Neuronal stem cell (in vitro differentiated cells): Measurements from ENCODE around the gene IL11RA.

Source experiments
- DNase-seq: peaks from one replicate; pipeline ENCODE4 v3.0.0-alpha.2; 2013; ENCODE audit warnings: low spot score
- H2AFZ ChIP-seq: one replicate; pipeline ENCODE4 v1.6.1; 2013; ENCODE audit warnings: mild to moderate bottlenecking, low read length, inconsistent platforms
- H2AK5ac ChIP-seq: 2 replicates; pipeline ENCODE4 v1.6.1; 2013; ENCODE audit warnings: low read depth, mild to moderate bottlenecking, inconsistent platforms, low read length, moderate library complexity, mixed read lengths
- H2BK120ac ChIP-seq: 2 replicates; pipeline ENCODE4 v1.6.1; 2013; ENCODE audit warnings: low read depth, mild to moderate bottlenecking, inconsistent platforms, low read length, moderate library complexity, mixed read lengths
- H2BK12ac ChIP-seq: one replicate; pipeline ENCODE4 v1.6.1; 2013; ENCODE audit warnings: low read length, inconsistent platforms
- H2BK15ac ChIP-seq: 2 replicates; pipeline ENCODE4 v1.6.1; 2013; ENCODE audit warnings: mild to moderate bottlenecking, low read length, inconsistent platforms, mixed read lengths
- H2BK5ac ChIP-seq: one replicate; pipeline ENCODE4 v1.6.1; 2013; ENCODE audit warnings: inconsistent platforms, mild to moderate bottlenecking, low read length, moderate library complexity
- H3K14ac ChIP-seq: one replicate; pipeline ENCODE4 v1.6.1; 2013; ENCODE audit warnings: low read length, inconsistent platforms
- H3K18ac ChIP-seq: 2 replicates; pipeline ENCODE4 v1.6.1; 2013; ENCODE audit warnings: low read length, inconsistent platforms
- H3K23ac ChIP-seq: 2 replicates; pipeline ENCODE4 v1.6.1; 2013; ENCODE audit warnings: low read depth, mild to moderate bottlenecking, mixed read lengths, low read length, inconsistent platforms; ENCODE audit not compliant: poor library complexity
- H3K27ac ChIP-seq: replicated peaks from 3 replicates; pipeline ENCODE4 v1.5.1; 2013; ENCODE audit warnings: low read length, inconsistent platforms
- H3K27me3 ChIP-seq, 3 experiments: 2 replicates each; pipeline ENCODE4 v1.6.1; 2013; ENCODE audit warnings: low read length in 3 of 3, mild to moderate bottlenecking in 2 of 3, inconsistent platforms in 1 of 3, low read depth in 1 of 3, mixed read lengths in 1 of 3, moderate library complexity in 1 of 3; ENCODE audit not compliant: control insufficient read depth in 3 of 3, insufficient read depth in 3 of 3
- H3K36me3 ChIP-seq, 2 donors: replicated peaks in 1 of 2; 2 replicates each; pipeline ENCODE4 v1.6.1; 2013; ENCODE audit warnings: low read length in 2 of 2; ENCODE audit not compliant: control insufficient read depth in 2 of 2, insufficient read depth in 2 of 2
- H3K4ac ChIP-seq: 2 replicates; pipeline ENCODE4 v1.6.1; 2013; ENCODE audit warnings: inconsistent platforms, mild to moderate bottlenecking, low read length, moderate library complexity
- H3K4me1 ChIP-seq, 2 donors: 1 replicate in 1 of 2; 2 replicates in 1 of 2; pipeline ENCODE4 v1.6.1; 2013; ENCODE audit warnings: low read length in 2 of 2, low read depth in 1 of 2; ENCODE audit not compliant: control insufficient read depth in 2 of 2, insufficient read depth in 1 of 2
- H3K4me2 ChIP-seq: one replicate; pipeline ENCODE4 v1.6.1; 2013; ENCODE audit warnings: mild to moderate bottlenecking, low read length, inconsistent platforms; ENCODE audit not compliant: insufficient read depth, poor library complexity, severe bottlenecking
- H3K4me3 ChIP-seq, 2 donors: 2 replicates each; pipeline ENCODE4 v1.5.1; 2013; ENCODE audit warnings: low read length in 2 of 2, mild to moderate bottlenecking in 2 of 2, inconsistent platforms in 1 of 2, moderate library complexity in 1 of 2
- H3K79me1 ChIP-seq: one replicate; pipeline ENCODE4 v1.6.1; 2013; ENCODE audit warnings: low read depth, mild to moderate bottlenecking, inconsistent platforms, low read length, moderate library complexity
- H3K9ac ChIP-seq: one replicate; pipeline ENCODE4 v1.6.1; 2013; ENCODE audit warnings: mild to moderate bottlenecking, low read depth, low read length, inconsistent platforms; ENCODE audit not compliant: poor library complexity
- H3K9me3 ChIP-seq, 2 donors: replicated peaks in 1 of 2; 2 replicates each; pipeline versions ENCODE3 to v1.6.1; 2013; ENCODE audit warnings: low read length in 2 of 2, mild to moderate bottlenecking in 2 of 2, inconsistent platforms in 1 of 2, low read depth in 1 of 2, mixed read lengths in 1 of 2, moderate library complexity in 1 of 2; ENCODE audit not compliant: control insufficient read depth in 2 of 2, insufficient read depth in 1 of 2
- H4K8ac ChIP-seq: one replicate; pipeline ENCODE4 v1.6.1; 2013; ENCODE audit warnings: low read depth, mild to moderate bottlenecking, inconsistent platforms, low read length, moderate library complexity
- H4K91ac ChIP-seq: one replicate; pipeline ENCODE4 v1.6.1; 2013; ENCODE audit warnings: low read length, low read depth, mild to moderate bottlenecking, inconsistent platforms; ENCODE audit not compliant: poor library complexity
- WGBS, 2 donors: extraction: QIAGEN DNeasy Blood & Tissue Kit; methylation state at CpG; one replicate each; pipeline ENCODE4 v1.1.7; 2013; ENCODE audit warnings: missing lambda C conversion rate in 2 of 2, mixed read lengths in 1 of 2; ENCODE audit not compliant: insufficient read length in 2 of 2, insufficient replicate concordance in 1 of 2; ENCODE audit errors: extremely low coverage in 2 of 2; 5-methylcytosine and 5-hydroxymethylcytosine counted together

IL11RA gene

DNA sequence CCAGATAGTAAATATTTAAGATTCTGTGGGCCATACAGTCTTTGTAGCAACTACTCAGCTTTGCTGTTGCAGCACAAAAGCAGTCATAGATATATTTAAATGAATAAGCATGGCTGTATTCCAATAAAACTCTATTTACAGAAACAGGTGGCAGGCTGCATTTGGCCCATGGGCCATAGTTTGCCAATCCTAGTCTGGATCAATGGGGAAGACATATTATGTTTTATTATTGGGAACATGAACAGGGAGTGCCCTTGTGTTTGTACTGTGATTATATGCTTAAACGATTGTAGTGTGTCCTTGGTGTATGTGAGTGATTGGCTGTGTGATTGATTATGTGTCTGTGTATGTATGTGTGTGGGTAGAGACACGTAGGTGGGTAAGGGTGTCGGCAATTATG, 22.5 kb downstream of the IL11RA start:
- H2BK12ac ChIP-seq, result no peak overlapping the region
- H3K27me3 ChIP-seq, result no peaks in the 10 kb centered on the region
- no peak for DNase-seq
- no peak overlapping the region for H3K4me3 ChIP-seq
- H2BK120ac ChIP-seq, result no peak overlapping the region
- no peak overlapping the region for H3K14ac ChIP-seq
- H3K4ac ChIP-seq, result no peak overlapping the region
- no peaks in the 10 kb centered on the region for H3K4me1 ChIP-seq
- H2AK5ac ChIP-seq, result no peak overlapping the region
- H3K23ac ChIP-seq, result no peak overlapping the region
- no peak overlapping the region for H4K91ac ChIP-seq
- no peak overlapping the region for H4K8ac ChIP-seq
- peaks cover 4 to 6% of the 10 kb centered on the region in 2 donors for H3K9me3 ChIP-seq
- H3K36me3 ChIP-seq, result peaks cover 0 to 3% of the 10 kb centered on the region in 2 donors
- no peak overlapping the region for H3K4me2 ChIP-seq
- no peak overlapping the region for H2AFZ ChIP-seq
- no peak overlapping the region for H2BK15ac ChIP-seq
- 89% methylated on average over 2 of the region's 3 CpGs; no CpG with 5 or more reads in 1 of the 2 donors for WGBS, 2 donors
- H3K9ac ChIP-seq, result no peak overlapping the region
- H2BK5ac ChIP-seq, result no peak overlapping the region
- H3K18ac ChIP-seq, result no peak overlapping the region
- peaks cover 3% of the 10 kb centered on the region for H3K79me1 ChIP-seq
- H3K27ac ChIP-seq, result no peak overlapping the region

GRCh38 chr9:34675048-34675714, 23.2 kb downstream of the IL11RA start:
- H2AK5ac ChIP-seq, result no peak overlapping the region

DNA sequence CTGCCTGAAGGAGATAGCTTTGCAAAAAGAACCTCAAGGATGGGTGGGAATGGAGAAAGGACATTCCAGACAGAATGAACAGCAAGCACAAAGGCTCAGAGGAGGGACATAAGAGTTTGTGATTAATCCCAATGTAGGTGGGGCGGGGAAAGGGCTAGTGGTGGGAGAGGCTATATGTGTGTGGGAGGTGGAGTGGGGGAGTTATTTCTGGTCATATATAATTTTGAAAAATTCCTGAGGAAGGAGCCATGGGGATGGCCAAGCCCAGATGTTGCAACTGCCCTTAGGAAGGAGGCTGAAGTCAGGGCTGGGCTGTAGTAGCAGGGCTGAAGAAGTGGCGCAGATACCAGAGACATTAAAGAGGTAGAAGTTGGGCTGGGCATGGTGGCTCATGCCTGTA, 23.9 kb downstream of the IL11RA start:
- Histone ChIP-seq H3K27ac (no peak overlapping the region), H4K91ac (no peak overlapping the region), H2BK15ac (no peak overlapping the region), H3K79me1 (peaks cover 1% of the 10 kb centered on the region), H4K8ac (no peak overlapping the region), H2AFZ (no peak overlapping the region), H3K14ac (no peak overlapping the region), H3K27me3 (no peaks in the 10 kb centered on the region), H2BK120ac (no peak overlapping the region), H2BK5ac (no peak overlapping the region), H2AK5ac (no peak overlapping the region), H2BK12ac (no peak overlapping the region), H3K23ac (no peak overlapping the region), H3K9me3 (no peaks in the 10 kb centered on the region), H3K4me1 (no peaks in the 10 kb centered on the region), H3K4me3 (no peak overlapping the region), H3K36me3 (peaks cover 0 to 2% of the 10 kb centered on the region in 2 donors), H3K9ac (no peak overlapping the region), H3K4ac (no peak overlapping the region), H3K4me2 (no peak overlapping the region), H3K18ac (no peak overlapping the region)
- DNase-seq, result no peak
- WGBS, 2 donors, result no CpG with 5 or more reads among the region's 2 CpGs

More at GRCh38 chr9:34675048-34675714, 23.2 kb downstream of the IL11RA start:
- Histone ChIP-seq H2BK120ac (no peak overlapping the region), H4K91ac (no peak overlapping the region), H3K23ac (no peak overlapping the region), H3K27ac (no peak overlapping the region), H3K9me3 (peaks cover 2 to 3% of the 10 kb centered on the region in 2 donors), H3K27me3 (no peaks in the 10 kb centered on the region), H3K14ac (no peak overlapping the region), H2BK5ac (no peak overlapping the region), H3K18ac (no peak overlapping the region), H4K8ac (no peak overlapping the region), H3K4me1 (no peaks in the 10 kb centered on the region), H3K9ac (no peak overlapping the region), H3K4me2 (no peak overlapping the region), H3K36me3 (peaks cover 0 to 2% of the 10 kb centered on the region in 2 donors), H2BK15ac (no peak overlapping the region), H2BK12ac (no peak overlapping the region), H3K4me3 (no peak overlapping the region), H3K4ac (no peak overlapping the region), H2AFZ (peak overlapping the region; percentile 71), H3K79me1 (peaks cover 2% of the 10 kb centered on the region)
- no CpG with 5 or more reads among the region's 10 CpGs for WGBS, 2 donors
- DNase-seq, result peak; percentile 71

GRCh38 chr9:34684145-34684544, 32.2 kb downstream of the IL11RA start:
- WGBS, 2 donors, result no CpG with 5 or more reads among the region's 4 CpGs

More at GRCh38 chr9:34684145-34684544, 32.2 kb downstream of the IL11RA start:
- H3K14ac ChIP-seq, result no peak overlapping the region
- no peak overlapping the region for H2AK5ac ChIP-seq
- no peak overlapping the region for H4K91ac ChIP-seq
- no peak overlapping the region for H4K8ac ChIP-seq
- no peak overlapping the region for H3K9ac ChIP-seq
- no peak for DNase-seq
- no peak overlapping the region for H2BK12ac ChIP-seq
- H3K27ac ChIP-seq, result no peak overlapping the region
- no peak overlapping the region for H3K23ac ChIP-seq
- no peaks in the 10 kb centered on the region for H3K79me1 ChIP-seq
- peaks cover 0 to under 1% of the 10 kb centered on the region in 2 donors for H3K36me3 ChIP-seq
- H3K4me2 ChIP-seq, result no peak overlapping the region
- H3K18ac ChIP-seq, result no peak overlapping the region
- H3K9me3 ChIP-seq, result no peaks in the 10 kb centered on the region
- H2BK15ac ChIP-seq, result no peak overlapping the region
- H3K27me3 ChIP-seq, result no peaks in the 10 kb centered on the region
- no peak overlapping the region for H2AFZ ChIP-seq
- no peak overlapping the region for H2BK5ac ChIP-seq
- H2BK120ac ChIP-seq, result no peak overlapping the region
- H3K4ac ChIP-seq, result no peak overlapping the region
- H3K4me3 ChIP-seq, result no peak overlapping the region
- H3K4me1 ChIP-seq, result no peaks in the 10 kb centered on the region
